Upper lobe of left lung (tissue), 4 donors: ENCODE results near the gene ATP10A.

Experiments used
- EP300 ChIP-seq, 4 donors: sonication (generic); formaldehyde crosslinking; IDR thresholded peaks; one replicate each; pipeline ENCODE4 v1.5.1; 2017; ENCODE audit warnings: antibody characterized with exemption in 4 of 4, control low read depth in 2 of 4
- POLR2A ChIP-seq, 4 donors: fragments of 450-650 bp; IDR thresholded peaks; one replicate each; pipeline ENCODE4 v1.5.1; 2016 to 2017; ENCODE audit warnings: antibody characterized with exemption in 4 of 4, mild to moderate bottlenecking in 2 of 4
- POLR2AphosphoS5 ChIP-seq, 2 donors: sonication (generic); formaldehyde crosslinking; IDR thresholded peaks; one replicate each; pipeline ENCODE4 v1.5.1; 2017; ENCODE audit warnings: antibody characterized with exemption in 2 of 2
- TF ChIP-seq, protein P1 (sequence below), 6 experiments: fragments of 450-650 bp in 4 of 6; fragments of 200-600 bp in 2 of 6; sonication (generic) in 2 of 6; IDR thresholded peaks; one replicate each; pipeline ENCODE4 v1.5.1; 2016 to 2019; ENCODE audit warnings: antibody characterized with exemption in 6 of 6

DNA sequence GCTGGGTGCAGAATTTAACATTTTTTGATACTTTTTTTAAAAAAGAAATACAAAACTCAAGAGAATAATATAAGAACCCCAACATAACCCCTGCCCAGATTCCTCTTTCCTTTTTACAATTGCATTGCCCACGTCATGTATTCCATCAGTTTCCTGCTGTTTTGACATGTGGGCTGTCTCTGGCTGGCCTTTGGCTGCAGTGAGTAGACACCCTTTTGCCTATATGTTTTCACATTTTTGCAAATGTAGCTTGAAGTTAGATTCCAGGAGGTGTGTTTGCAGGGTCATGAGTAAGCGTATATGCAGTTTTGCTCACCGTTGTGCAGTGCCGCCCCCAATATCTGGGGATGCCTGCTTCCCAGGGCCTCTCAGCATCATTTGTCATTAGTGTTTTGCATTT, 28.0 kb upstream of the ATP10A start:
- peak in 1 of 4 donors; percentile 49 for TF ChIP-seq EP300 (IDR thresholded peaks at IDR 0.05)
- TF ChIP-seq, protein P1, sequence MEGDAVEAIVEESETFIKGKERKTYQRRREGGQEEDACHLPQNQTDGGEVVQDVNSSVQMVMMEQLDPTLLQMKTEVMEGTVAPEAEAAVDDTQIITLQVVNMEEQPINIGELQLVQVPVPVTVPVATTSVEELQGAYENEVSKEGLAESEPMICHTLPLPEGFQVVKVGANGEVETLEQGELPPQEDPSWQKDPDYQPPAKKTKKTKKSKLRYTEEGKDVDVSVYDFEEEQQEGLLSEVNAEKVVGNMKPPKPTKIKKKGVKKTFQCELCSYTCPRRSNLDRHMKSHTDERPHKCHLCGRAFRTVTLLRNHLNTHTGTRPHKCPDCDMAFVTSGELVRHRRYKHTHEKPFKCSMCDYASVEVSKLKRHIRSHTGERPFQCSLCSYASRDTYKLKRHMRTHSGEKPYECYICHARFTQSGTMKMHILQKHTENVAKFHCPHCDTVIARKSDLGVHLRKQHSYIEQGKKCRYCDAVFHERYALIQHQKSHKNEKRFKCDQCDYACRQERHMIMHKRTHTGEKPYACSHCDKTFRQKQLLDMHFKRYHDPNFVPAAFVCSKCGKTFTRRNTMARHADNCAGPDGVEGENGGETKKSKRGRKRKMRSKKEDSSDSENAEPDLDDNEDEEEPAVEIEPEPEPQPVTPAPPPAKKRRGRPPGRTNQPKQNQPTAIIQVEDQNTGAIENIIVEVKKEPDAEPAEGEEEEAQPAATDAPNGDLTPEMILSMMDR (IDR thresholded peaks at IDR 0.05): no peak
- no peak for TF ChIP-seq POLR2A (IDR thresholded peaks at IDR 0.05)
- TF ChIP-seq POLR2AphosphoS5 (IDR thresholded peaks at IDR 0.05): no peak
